Keratinocyte (primary cell): ENCODE measurements around the gene ATL2. TPM values are rescaled to one million over a fixed set of nuclear protein-coding genes. Genes with fewer than 3 reads are reported as not detected.

Source experiments
- DNase-seq: peaks from one replicate; pipeline ENCODE4 v3.0.0-alpha.2; 2011; ENCODE audit warnings: low read depth, missing footprints, low spot score
- FAIRE-seq: peaks from 2 replicates; lab custom pipeline; 2011; peaks lifted over from hg19 to GRCh38; lab: Jason Lieb, UNC
- H2AFZ ChIP-seq: 2 replicates; pipeline ENCODE4 v1.6.0; 2012; ENCODE audit warnings: low read length, control low read depth, inconsistent platforms; ENCODE audit not compliant: control insufficient read depth
- H3K27ac ChIP-seq: 2 replicates; pipeline ENCODE4 v1.5.1; 2011; ENCODE audit warnings: low read length; ENCODE audit not compliant: control insufficient read depth, insufficient read depth
- H3K27me3 ChIP-seq: 3 replicates; pipeline ENCODE4 v1.6.0; 2011; ENCODE audit warnings: low read length; ENCODE audit not compliant: control insufficient read depth, insufficient read depth; ENCODE audit errors: extremely low read depth
- H3K36me3 ChIP-seq, 2 experiments: 2 replicates in 1 of 2; 3 replicates in 1 of 2; pipeline ENCODE4 v1.5.1; 2011; ENCODE audit warnings: low read length in 2 of 2, mild to moderate bottlenecking in 1 of 2; ENCODE audit not compliant: control insufficient read depth in 2 of 2, insufficient read depth in 2 of 2; ENCODE audit errors: extremely low read depth in 1 of 2
- H3K4me1 ChIP-seq: 3 replicates; pipeline ENCODE4 v1.5.1; 2011; ENCODE audit warnings: low read length; ENCODE audit not compliant: control insufficient read depth, insufficient read depth; ENCODE audit errors: extremely low read depth
- H3K4me2 ChIP-seq: 3 replicates; pipeline ENCODE4 v1.6.0; 2011; ENCODE audit warnings: low read depth, low read length; ENCODE audit not compliant: control insufficient read depth, insufficient read depth; ENCODE audit errors: extremely low read depth
- H3K4me3 ChIP-seq, 3 experiments: fragments of 200-600 bp in 1 of 3; sonication (generic) in 1 of 3; 2 replicates in 2 of 3; 3 replicates in 1 of 3; pipeline ENCODE4 v1.5.1; 2011 to 2016; ENCODE audit warnings: low read length in 3 of 3, mild to moderate bottlenecking in 3 of 3, control low read depth in 2 of 3, inconsistent platforms in 1 of 3, low read depth in 1 of 3, mixed read lengths in 1 of 3, mixed run types in 1 of 3, moderate library complexity in 1 of 3; ENCODE audit not compliant: control insufficient read depth in 2 of 3, insufficient read depth in 2 of 3; ENCODE audit errors: extremely low read depth in 1 of 3
- H3K79me2 ChIP-seq: 2 replicates; pipeline ENCODE4 v1.6.0; 2012; ENCODE audit warnings: low read length; ENCODE audit not compliant: control insufficient read depth, insufficient read depth
- H3K9ac ChIP-seq: 3 replicates; pipeline ENCODE4 v1.6.0; 2011; ENCODE audit warnings: low read length; ENCODE audit not compliant: control insufficient read depth, insufficient read depth; ENCODE audit errors: extremely low read depth
- H3K9me1 ChIP-seq: 3 replicates; pipeline ENCODE4 v1.6.0; 2011; ENCODE audit warnings: low read length; ENCODE audit not compliant: control insufficient read depth, insufficient read depth; ENCODE audit errors: extremely low read depth
- H3K9me3 ChIP-seq: 2 replicates; pipeline ENCODE4 v1.5.1; 2012; ENCODE audit warnings: low read depth, low read length; ENCODE audit not compliant: control insufficient read depth
- H4K20me1 ChIP-seq: 3 replicates; pipeline ENCODE4 v1.6.0; 2011; ENCODE audit warnings: low read length; ENCODE audit not compliant: control insufficient read depth, insufficient read depth; ENCODE audit errors: extremely low read depth
- EZH2 ChIP-seq: IDR thresholded peaks from one replicate; pipeline ENCODE4 v1.6.1; 2012; ENCODE audit warnings: inconsistent platforms, mild to moderate bottlenecking, low read length, moderate library complexity
- dilution Hi-C: fragments of 300-500 bp; cut with MboI; formaldehyde crosslinking; loops from one replicate; pipeline ENCODE4 v1.7.0; 2020; ENCODE audit warnings: low sequenced_read_pairs; ENCODE audit not compliant: extremely low pct_ligation_motif_present
- polyA plus RNA-seq, 5 experiments: library from polyadenylated mRNA; depleted of rRNA in 3 of 5; stranded (reverse) in 3 of 5; stranded (forward) in 1 of 5; unstranded in 1 of 5; fragments of >200 nt; gene quantifications; 1 replicate in 1 of 5; 2 replicates in 3 of 5; 3 replicates in 1 of 5; pipeline versions ENCODE4 v1.2.1 to v1.2.3, GENCODE V29; 2011 to 2012; ENCODE audit warnings: missing spikeins in 2 of 5, low read depth in 1 of 5, low replicate concordance in 1 of 5
- TF ChIP-seq, protein P1 (sequence below), 3 experiments: IDR thresholded peaks in 1 of 3; conservative IDR thresholded peaks in 1 of 3; optimal IDR thresholded peaks in 1 of 3; 2 replicates in 2 of 3; 3 replicates in 1 of 3; pipeline versions ENCODE3 to v1.5.1; 2011; ENCODE audit warnings: low read length in 3 of 3, mild to moderate bottlenecking in 3 of 3, moderate library complexity in 2 of 3, control low read depth in 1 of 3, inconsistent platforms in 1 of 3; ENCODE audit not compliant: insufficient read depth in 2 of 3; ENCODE audit errors: extremely low read depth in 1 of 3

ATL2 gene
- polyA plus RNA-seq, 1 donor (not counting 4 experiments of a cell fraction or from before 2014, with no cell fraction given), result 83.2 TPM

DNA sequence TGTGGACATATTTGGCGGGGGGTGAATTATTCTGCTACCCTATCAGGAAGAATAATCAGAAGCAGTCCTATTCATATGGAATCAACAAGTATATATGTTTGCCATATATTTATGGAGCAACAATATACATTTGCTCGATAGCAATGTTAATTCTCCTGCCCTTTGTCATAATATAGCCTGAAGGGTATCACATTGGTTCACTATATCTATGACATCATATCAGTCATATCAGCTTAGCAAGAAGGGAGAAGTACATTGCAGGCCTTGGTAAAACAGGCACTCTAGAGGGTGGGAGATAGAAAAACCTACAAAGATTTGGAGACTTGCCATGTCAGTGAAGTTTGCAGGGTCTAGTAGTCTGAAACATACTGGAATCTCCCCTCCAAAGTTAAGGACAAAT, 128.4 kb downstream of the ATL2 start:
- Histone ChIP-seq H3K9ac (no peak overlapping the region), H3K4me3 (no peak overlapping the region), H2AFZ (no peak overlapping the region), H3K9me3 (no peaks in the 10 kb centered on the region), H3K4me1 (peaks cover 15% of the 10 kb centered on the region), H3K27me3 (no peaks in the 10 kb centered on the region), H3K79me2 (no peaks in the 10 kb centered on the region), H3K27ac (no peak overlapping the region), H3K9me1 (no peaks in the 10 kb centered on the region), H3K36me3 (no peaks in the 10 kb centered on the region), H3K4me2 (no peak overlapping the region), H4K20me1 (no peaks in the 10 kb centered on the region)
- DNase-seq (no peak), FAIRE-seq (no peak)
- dilution Hi-C loops, result no loop called here
- TF ChIP-seq, protein P1, sequence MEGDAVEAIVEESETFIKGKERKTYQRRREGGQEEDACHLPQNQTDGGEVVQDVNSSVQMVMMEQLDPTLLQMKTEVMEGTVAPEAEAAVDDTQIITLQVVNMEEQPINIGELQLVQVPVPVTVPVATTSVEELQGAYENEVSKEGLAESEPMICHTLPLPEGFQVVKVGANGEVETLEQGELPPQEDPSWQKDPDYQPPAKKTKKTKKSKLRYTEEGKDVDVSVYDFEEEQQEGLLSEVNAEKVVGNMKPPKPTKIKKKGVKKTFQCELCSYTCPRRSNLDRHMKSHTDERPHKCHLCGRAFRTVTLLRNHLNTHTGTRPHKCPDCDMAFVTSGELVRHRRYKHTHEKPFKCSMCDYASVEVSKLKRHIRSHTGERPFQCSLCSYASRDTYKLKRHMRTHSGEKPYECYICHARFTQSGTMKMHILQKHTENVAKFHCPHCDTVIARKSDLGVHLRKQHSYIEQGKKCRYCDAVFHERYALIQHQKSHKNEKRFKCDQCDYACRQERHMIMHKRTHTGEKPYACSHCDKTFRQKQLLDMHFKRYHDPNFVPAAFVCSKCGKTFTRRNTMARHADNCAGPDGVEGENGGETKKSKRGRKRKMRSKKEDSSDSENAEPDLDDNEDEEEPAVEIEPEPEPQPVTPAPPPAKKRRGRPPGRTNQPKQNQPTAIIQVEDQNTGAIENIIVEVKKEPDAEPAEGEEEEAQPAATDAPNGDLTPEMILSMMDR (optimal IDR thresholded peaks at IDR 0.05 in 1 of 3, IDR thresholded peaks at IDR 0.05 in 1 of 3, conservative IDR thresholded peaks at IDR 0.05 in 1 of 3; ENCODE audit: extremely low read depth in 1 of 3, insufficient read depth in 2 of 3, low read length in 3 of 3), result no peak
- TF ChIP-seq EZH2, result no peak

GRCh38 chr2:38248255-38248654, 128.8 kb downstream of the ATL2 start:
- no peak for FAIRE-seq
- H3K4me2 ChIP-seq, result no peak overlapping the region

More at GRCh38 chr2:38248255-38248654, 128.8 kb downstream of the ATL2 start:
- no peaks in the 10 kb centered on the region for H3K9me3 ChIP-seq
- no peaks in the 10 kb centered on the region for H3K79me2 ChIP-seq
- no peak overlapping the region for H2AFZ ChIP-seq
- peaks cover 15% of the 10 kb centered on the region for H3K4me1 ChIP-seq
- no peak overlapping the region for H3K27ac ChIP-seq
- H3K36me3 ChIP-seq, result no peaks in the 10 kb centered on the region
- no peak overlapping the region for H3K9ac ChIP-seq
- DNase-seq, result no peak
- no peaks in the 10 kb centered on the region for H3K27me3 ChIP-seq
- TF ChIP-seq, protein P1 (optimal IDR thresholded peaks at IDR 0.05 in 1 of 3, IDR thresholded peaks at IDR 0.05 in 1 of 3, conservative IDR thresholded peaks at IDR 0.05 in 1 of 3; ENCODE audit: extremely low read depth in 1 of 3, insufficient read depth in 2 of 3, low read length in 3 of 3), result no peak
- no peak for TF ChIP-seq EZH2
- no peaks in the 10 kb centered on the region for H4K20me1 ChIP-seq
- no peak overlapping the region for H3K4me3 ChIP-seq
- H3K9me1 ChIP-seq, result no peaks in the 10 kb centered on the region
- dilution Hi-C loops, result no loop called here
